ENCODE results near the gene ZC3H18. TPM values are rescaled to one million over a fixed set of nuclear protein-coding genes. Genes with fewer than 3 reads are reported as not detected.
A peak's percentile ranks its signal among the peaks of the same experiment; 100 is the strongest.

Gene ZC3H18
- polyA plus RNA-seq, 3 donors, result 5.5 to 36.4 (median 6.8) TPM

DNA sequence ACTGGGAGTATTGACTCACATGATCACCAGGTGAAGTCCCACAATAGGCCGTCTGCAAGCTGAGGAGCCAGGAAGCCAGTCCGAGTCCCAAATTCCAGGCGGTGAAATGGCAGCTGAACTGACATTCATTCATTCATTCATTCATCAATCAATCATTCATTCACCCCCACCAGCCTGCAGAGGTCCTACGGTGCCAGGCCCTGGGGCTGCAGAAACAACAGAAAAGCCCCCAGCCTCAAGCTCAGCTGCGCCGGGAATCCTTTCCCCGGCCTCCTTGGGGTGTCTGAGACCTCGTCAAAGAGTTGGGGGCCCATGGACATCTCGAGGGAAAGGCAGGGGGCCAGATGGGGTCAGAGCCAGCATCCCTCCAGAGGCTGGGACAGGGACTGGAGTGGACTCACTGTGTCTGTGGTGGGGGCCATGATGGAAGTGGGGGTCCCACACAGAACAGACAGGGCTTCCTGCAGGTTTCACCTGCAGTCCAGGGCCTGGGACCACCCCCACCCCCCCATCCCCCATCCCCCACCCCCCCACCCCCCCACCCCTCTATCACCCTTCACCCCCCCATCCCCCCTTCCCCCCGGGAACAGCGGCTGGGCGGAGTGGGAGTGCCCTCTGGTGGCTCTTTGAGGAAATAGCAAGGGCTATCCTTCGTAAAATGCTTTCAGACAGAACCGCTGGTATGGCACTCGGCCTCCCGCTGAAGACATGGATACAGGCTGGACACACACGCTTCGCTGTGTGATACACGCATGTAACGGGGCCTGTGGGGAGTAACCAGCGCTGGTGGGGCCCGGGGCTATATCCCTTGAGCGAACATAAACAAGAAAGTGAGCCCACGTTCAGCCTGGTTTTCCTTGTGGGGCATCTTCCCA lies 8.5 kb upstream of the ZC3H18 start:
- H3K27ac Mint-ChIP-seq, result no peak overlapping the region
- no peaks in the 10 kb centered on the region for H3K4me1 ChIP-seq (ENCODE audit: control insufficient read depth in 1 of 2, insufficient read depth in 2 of 2, low read length in 2 of 2)
- peaks cover 6% of the 10 kb centered on the region for H3K4me1 Mint-ChIP-seq
- WGBS (ENCODE audit: insufficient coverage), result 35% methylated on average over 20 of the region's 24 CpGs
- H4K20me1 ChIP-seq (ENCODE audit: insufficient read depth, low read length), result no peaks in the 10 kb centered on the region
- H3K27ac ChIP-seq (ENCODE audit: low read depth in 1 of 2, low read length in 2 of 2), result no peak overlapping the region
- no peak overlapping the region for H3K4me3 ChIP-seq (replicated peaks in 1 of 3; ENCODE audit: low read depth in 2 of 3, low read length in 3 of 3)
- intact Hi-C loops (cut with micrococcal nuclease), result loop anchor here (5.0 kb wide), 1 partner anchor 119 kb away; no protein-coding TSS in a partner anchor
- H3K4me2 ChIP-seq (replicated peaks; ENCODE audit: extremely low read depth, low read length, poor library complexity, severe bottlenecking), result no peak overlapping the region
- H3K9me3 Mint-ChIP-seq, result peaks cover 0 to 4% (median 0%) of the 10 kb centered on the region in 7 donors
- H3K36me3 ChIP-seq (replicated peaks in 1 of 2; ENCODE audit: control insufficient read depth in 1 of 2, insufficient read depth in 2 of 2, low read length in 2 of 2), result no peaks in the 10 kb centered on the region
- peaks cover 0 to 1% of the 10 kb centered on the region in 2 donors for H3K9me3 ChIP-seq (replicated peaks in 1 of 2; ENCODE audit: control insufficient read depth in 1 of 2, insufficient read depth in 1 of 2, low read length in 2 of 2)
- peak overlapping the region; percentile 66 for H2AFZ ChIP-seq (ENCODE audit: insufficient read depth, low read depth, low read length, poor library complexity, severe bottlenecking)
- H3K79me2 ChIP-seq (ENCODE audit: insufficient read depth, low read length), result no peaks in the 10 kb centered on the region
- no peaks in the 10 kb centered on the region for H3K36me3 Mint-ChIP-seq
- TF ChIP-seq, protein P1, sequence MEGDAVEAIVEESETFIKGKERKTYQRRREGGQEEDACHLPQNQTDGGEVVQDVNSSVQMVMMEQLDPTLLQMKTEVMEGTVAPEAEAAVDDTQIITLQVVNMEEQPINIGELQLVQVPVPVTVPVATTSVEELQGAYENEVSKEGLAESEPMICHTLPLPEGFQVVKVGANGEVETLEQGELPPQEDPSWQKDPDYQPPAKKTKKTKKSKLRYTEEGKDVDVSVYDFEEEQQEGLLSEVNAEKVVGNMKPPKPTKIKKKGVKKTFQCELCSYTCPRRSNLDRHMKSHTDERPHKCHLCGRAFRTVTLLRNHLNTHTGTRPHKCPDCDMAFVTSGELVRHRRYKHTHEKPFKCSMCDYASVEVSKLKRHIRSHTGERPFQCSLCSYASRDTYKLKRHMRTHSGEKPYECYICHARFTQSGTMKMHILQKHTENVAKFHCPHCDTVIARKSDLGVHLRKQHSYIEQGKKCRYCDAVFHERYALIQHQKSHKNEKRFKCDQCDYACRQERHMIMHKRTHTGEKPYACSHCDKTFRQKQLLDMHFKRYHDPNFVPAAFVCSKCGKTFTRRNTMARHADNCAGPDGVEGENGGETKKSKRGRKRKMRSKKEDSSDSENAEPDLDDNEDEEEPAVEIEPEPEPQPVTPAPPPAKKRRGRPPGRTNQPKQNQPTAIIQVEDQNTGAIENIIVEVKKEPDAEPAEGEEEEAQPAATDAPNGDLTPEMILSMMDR (IDR thresholded peaks at IDR 0.05), result peak; percentile 65
- no peaks in the 10 kb centered on the region for H3K27me3 ChIP-seq (ENCODE audit: control insufficient read depth in 2 of 2, insufficient read depth in 2 of 2, low read length in 2 of 2)
- H3K4me3 Mint-ChIP-seq, result no peak overlapping the region
- no peak overlapping the region for H3K9ac ChIP-seq (ENCODE audit: insufficient read depth, low read length, poor library complexity, severe bottlenecking)
- H3K27me3 Mint-ChIP-seq (ENCODE audit: low read depth in 3 of 3), result peaks cover 8 to 15% (median 12%) of the 10 kb centered on the region in 3 donors
- peak; percentile 19 to 50 (median 46) for DNase-seq

DNA sequence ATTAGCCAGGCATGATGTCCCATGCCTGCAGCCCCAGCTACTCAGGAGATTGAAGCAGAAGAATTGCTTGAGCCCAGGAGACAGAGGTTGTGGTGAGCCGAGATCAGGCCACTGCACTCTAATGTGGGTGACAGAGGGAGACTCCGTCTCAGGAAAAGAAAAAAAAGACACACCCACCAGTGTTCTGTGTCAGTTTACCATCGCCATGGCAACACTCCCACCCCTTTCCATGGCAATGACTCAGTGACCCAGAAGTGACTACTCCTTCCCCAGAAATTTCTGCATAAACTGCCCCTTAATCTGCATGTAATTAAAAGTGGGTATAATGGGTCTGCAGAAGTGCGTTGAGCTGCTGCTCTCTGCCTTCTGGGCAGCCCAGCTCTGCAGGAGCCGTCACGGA lies 4.0 kb upstream of the ZC3H18 start:
- Histone ChIP-seq H3K9ac (ENCODE audit: insufficient read depth, low read length, poor library complexity, severe bottlenecking) (no peak overlapping the region), H3K9me3 (replicated peaks in 1 of 2; ENCODE audit: control insufficient read depth in 1 of 2, insufficient read depth in 1 of 2, low read length in 2 of 2) (no peaks in the 10 kb centered on the region), H3K36me3 (replicated peaks in 1 of 2; ENCODE audit: control insufficient read depth in 1 of 2, insufficient read depth in 2 of 2, low read length in 2 of 2) (no peaks in the 10 kb centered on the region), H4K20me1 (ENCODE audit: insufficient read depth, low read length) (peaks cover 5% of the 10 kb centered on the region), H3K79me2 (ENCODE audit: insufficient read depth, low read length) (peaks cover 7% of the 10 kb centered on the region), H3K4me3 (replicated peaks in 1 of 3; ENCODE audit: low read depth in 2 of 3, low read length in 3 of 3) (no peak overlapping the region), H3K27me3 (ENCODE audit: control insufficient read depth in 2 of 2, insufficient read depth in 2 of 2, low read length in 2 of 2) (no peaks in the 10 kb centered on the region), H3K4me1 (ENCODE audit: control insufficient read depth in 1 of 2, insufficient read depth in 2 of 2, low read length in 2 of 2) (peaks cover 13 to 15% of the 10 kb centered on the region in 2 donors), H3K4me2 (replicated peaks; ENCODE audit: extremely low read depth, low read length, poor library complexity, severe bottlenecking) (no peak overlapping the region), H3K27ac (ENCODE audit: low read depth in 1 of 2, low read length in 2 of 2) (no peak overlapping the region), H2AFZ (ENCODE audit: insufficient read depth, low read depth, low read length, poor library complexity, severe bottlenecking) (no peak overlapping the region)
- Mint-ChIP-seq H3K36me3 (no peaks in the 10 kb centered on the region), H3K9me3 (no peaks in the 10 kb centered on the region), H3K27me3 (ENCODE audit: low read depth in 3 of 3) (peaks cover 2 to 9% (median 5%) of the 10 kb centered on the region in 3 donors), H3K4me3 (no peak overlapping the region), H3K4me1 (peaks cover 13% of the 10 kb centered on the region), H3K27ac (peak overlapping the region in 1 of 7 donors; percentile 72)
- peak in 1 of 3 donors; percentile 42 for DNase-seq
- 100% methylated on average over 2 of the region's 6 CpGs for WGBS (ENCODE audit: insufficient coverage)
- intact Hi-C loops (cut with micrococcal nuclease), result loop anchor here in 1 of 2 donors (5.0 kb wide), 1 partner anchor 114 kb away; the partner anchor contains the start of gene ZFPM1
- TF ChIP-seq, protein P1 (IDR thresholded peaks at IDR 0.05), result no peak

All from CD14-positive monocyte (primary cell).